HG03457 (cell line): ENCODE data around the gene RYR2.
"Not testable (repeated sequence)": the region's sequence is repeated elsewhere in the genome, so short reads cannot be mapped to it uniquely, and the experiment has no call there.

Experiments
- ATAC-seq: cut with Tn5 transposase; IDR thresholded peaks from one replicate; pipeline ENCODE4 v1.9.1; 2021; ENCODE audit warnings: moderate number of reproducible peaks; ENCODE audit not compliant: unreplicated experiment

The RYR2 gene

DNA sequence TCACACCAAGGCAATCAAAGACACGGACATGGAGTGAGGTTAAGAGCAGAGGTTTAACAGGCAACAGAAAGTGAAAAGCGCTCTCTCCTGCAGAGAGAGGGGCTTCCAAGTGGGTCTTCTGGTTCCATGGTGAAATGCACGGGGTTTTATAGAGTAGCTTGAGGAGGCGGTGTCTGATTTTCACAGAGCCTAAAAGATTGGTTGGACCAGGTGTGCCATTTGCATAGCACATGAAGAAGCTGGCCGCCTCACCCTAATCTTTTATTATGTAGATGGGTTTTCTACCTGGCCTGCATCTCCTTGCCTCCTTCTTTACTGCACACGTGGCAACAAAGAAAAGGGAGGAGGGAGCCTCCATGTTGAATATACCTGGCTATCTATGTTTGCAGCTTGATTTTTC is 197.3 kb downstream of the RYR2 start:
- ATAC-seq, result no peak

DNA sequence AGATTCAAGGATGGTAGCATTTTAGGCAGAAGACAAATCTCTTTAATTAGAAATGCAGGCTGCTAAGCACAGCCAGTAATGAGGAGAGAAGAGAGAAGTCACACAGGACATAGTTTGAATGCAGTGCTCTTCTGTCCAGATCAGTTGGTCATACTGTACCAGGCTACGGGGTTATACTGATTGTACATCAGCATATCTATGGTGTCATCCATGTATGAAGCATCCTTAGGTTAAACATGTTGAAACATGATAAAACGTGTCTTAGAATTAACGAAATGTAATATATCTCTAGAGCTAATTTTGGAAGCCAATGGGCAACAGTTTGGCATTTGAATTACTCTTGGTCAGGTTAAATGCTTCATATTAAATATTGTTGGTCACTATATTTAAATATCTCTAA is 199.1 kb downstream of the RYR2 start:
- no peak for ATAC-seq

DNA sequence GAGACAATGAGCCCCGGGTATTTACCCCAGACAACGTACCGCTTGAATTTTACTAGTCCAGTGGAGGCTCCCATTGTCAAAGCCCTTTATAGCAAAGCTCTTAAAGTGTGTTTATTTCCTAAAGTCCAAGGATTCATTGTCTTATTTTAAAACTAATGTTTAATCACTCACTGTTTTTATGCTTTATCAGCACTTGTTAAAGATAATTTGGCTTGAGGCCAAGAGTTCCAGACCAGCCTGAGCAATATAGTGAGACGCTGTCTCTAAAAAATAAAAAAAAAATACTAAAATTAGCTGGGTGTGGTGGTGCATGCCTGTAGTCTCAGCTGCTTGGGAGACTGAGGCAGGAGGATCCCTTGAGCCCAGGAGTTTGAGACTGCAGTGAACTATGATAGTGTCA is 202.8 kb downstream of the RYR2 start:
- no peak for ATAC-seq

DNA sequence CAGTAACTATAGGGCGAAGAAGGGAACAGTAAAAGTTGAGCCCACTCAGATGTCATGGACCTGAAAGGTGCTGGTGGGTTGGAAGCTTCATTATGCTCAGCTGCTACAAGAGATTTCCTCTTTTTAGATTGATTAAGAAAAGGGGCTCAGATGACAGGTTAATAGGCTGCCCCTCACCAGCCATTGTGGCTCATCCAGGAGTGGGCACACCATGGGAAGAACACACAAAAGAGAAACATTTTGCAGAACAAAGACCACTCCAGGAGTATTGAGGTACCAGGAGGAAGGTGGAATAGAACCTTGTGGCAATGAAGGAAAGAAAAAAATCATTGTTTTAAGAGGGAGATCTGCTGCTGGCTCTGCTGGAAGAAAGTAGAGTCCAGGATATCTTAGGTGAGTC is 205.5 kb downstream of the RYR2 start:
- ATAC-seq, result no peak

DNA sequence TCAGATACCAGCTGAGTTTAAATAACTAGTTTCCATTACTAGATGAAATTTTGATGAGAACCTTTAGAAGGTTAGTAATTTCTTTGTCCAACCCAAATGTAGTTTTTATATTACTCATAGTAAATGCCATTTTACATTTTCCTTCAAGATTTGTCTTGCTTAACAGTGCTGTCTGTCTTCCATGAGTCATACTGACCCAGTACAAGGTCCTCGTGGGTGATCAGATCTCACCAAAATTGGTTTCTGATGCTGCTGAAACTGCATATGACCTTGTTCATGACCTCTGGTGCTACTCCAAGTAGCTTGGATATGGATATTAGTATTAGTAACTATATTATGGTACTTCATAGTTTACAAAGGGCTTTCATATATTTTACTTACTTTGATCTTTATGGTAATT is 207.1 kb downstream of the RYR2 start:
- ATAC-seq, result no peak

DNA sequence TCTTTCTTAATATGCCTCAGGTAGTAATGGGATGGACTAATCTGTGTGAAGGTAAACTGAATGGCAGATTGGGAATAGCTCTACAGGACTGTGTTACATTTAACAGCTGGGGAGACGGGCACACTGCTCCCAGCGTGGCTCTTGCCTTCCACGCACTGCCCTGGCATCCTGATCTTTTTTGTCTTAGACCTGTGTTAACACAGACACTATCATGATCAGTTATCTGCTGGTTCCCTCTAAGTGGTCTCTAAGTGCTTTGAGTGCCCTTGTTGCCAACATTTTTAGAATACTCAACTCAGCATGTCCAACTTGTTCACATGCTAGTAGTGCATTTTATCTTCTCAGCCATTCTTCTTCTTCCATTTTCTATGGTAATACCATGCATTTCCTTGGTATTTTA is 208.1 kb downstream of the RYR2 start:
- ATAC-seq, result no peak

DNA sequence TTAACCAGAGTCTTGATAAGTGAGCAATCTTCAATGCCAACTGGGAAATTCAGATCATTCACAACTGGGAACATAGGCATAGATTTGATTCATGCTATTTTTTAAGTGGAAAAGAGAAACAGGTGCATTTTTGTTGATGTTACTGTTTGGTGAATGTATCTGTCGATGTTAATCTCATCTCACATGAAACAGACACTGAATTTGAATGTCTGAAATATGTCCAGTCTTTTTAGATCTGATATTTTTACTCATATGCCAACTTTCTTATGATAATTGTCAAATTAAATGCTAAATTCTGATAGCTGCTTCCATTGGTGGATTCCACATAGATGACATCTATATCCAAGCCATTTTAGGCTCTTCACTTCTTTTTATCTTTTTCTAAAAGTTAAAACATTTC is 213.1 kb downstream of the RYR2 start:
- no peak for ATAC-seq

DNA sequence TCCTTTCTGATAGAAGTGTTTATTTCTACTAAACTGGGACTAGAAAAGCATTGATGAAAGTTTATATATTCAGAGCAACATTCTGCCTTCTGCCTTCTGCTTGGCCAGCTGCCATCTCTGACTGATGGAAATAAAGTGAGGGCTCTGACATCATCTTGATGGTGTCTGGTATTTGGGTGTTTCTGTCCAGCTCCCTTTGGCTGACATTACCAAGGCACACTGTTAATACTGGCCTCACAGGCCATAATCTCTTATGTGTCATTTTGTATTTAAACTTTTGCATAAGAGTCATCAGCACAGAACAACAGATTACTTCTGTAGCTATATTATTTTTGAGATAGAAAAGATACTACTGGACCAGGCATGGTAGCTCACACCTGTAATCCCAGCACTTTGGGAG is 216.9 kb downstream of the RYR2 start:
- ATAC-seq, result no peak

DNA sequence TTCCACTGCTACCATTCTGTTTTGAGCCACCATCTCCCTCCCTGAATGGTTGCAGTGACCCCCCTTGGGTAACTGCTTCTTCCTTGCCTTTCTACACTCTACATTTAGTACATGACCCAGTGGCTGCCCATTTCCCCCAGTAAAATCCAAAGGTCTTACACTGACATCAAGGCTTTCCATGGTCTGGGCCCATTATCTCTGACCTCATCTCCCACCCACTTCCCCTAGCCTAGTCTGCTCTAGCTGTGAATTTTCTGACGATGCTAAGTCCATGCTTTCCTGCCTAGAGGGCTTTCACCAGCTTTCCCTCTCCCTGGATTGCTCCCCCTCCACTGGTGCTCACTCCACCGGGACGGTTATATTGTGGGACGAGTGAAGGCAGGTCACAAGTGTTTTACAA is 219.2 kb downstream of the RYR2 start:
- ATAC-seq, result no peak

DNA sequence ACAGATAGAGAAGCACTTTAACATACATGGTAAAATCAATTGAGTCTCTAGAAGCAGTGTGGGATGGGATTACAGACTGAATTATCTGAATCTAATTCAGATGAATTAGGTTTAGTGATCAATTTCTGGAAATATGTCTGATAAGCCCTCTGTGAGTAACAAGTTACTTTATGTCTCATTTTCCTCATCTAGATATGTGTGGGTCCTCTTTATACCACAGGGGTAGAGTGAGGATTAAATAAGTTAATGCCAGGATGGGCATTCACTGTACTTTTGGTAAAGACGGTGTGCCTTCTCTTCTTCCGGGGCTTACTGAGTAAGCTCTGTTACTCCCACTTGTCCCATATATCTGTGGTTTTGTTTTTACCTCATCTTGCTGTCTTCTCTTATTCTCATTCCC is 225.8 kb downstream of the RYR2 start:
- no peak for ATAC-seq

DNA sequence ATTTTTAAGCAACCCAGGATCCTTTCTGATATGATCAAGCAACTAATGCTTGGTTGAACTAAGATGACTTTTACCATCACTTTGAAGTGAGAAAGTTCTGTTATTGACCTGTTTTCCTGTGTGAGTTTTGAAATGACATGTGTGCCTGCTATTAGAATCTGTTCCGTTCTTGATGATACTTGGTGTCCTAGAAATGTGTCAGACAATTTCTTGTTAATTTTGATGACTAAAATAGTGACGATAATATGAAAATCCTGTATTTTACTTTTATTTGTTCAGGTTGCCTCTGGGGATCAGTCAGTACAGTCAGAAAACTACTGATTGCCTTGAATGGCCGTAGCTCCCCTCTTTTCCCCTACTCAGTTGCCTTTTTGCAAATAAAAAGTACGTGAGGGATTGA is 228.0 kb downstream of the RYR2 start:
- ATAC-seq, result no peak

DNA sequence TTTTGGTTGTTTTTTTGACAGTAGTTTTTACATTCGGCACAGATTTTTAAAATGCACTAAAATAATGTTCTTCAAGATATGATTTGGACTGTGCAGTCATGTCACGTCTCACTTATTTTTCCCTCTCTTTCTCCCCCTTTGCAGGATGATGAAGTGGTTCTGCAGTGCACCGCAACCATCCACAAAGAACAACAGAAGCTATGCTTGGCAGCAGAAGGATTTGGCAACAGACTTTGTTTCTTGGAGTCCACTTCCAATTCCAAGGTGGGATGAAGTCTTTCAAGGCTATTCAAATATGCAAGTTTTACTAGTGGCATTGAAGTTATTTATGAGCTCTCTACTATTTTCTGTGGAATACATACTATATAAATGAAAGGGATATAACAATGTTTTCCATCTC is 228.4 kb downstream of the RYR2 start:
- no peak for ATAC-seq

DNA sequence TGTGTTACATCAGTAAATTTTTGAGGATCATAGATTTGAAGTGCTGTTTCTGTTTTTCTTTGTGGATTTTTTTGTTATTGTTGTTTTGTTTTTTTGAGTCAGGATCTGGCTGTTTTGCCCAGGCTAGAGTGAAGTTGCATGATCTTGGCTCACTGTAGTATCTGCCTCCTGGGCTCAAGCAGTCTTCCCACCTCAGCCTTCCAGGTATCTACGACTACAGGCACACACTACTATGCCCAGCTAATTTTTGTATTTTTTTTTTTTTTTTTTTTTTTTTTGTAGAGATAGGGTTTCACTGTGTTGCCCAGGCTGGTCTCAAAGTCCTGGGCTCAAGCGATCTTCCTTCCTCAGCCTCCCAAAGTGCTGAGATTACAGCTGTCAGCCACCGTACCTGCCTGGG is 236.0 kb downstream of the RYR2 start:
- ATAC-seq, result not testable (repeated sequence)

DNA sequence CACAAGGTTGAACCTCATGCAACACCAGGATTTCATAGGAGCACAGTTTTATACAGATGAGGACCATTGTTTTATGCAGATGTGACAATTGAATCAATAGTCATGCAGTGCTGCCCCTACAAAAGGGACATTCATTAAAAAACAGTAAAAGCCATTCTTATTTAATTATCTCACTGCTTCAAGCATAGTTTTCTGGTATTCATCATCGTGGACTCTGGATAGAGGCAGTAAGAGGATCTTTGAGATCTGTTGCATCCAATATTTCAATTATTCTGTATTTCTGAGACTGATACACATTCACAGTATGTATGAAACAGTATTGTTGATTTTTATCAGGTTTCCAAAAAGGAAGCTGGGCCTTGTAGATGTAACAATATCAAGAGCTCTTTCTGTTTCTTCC is 237.6 kb downstream of the RYR2 start:
- no peak for ATAC-seq

DNA sequence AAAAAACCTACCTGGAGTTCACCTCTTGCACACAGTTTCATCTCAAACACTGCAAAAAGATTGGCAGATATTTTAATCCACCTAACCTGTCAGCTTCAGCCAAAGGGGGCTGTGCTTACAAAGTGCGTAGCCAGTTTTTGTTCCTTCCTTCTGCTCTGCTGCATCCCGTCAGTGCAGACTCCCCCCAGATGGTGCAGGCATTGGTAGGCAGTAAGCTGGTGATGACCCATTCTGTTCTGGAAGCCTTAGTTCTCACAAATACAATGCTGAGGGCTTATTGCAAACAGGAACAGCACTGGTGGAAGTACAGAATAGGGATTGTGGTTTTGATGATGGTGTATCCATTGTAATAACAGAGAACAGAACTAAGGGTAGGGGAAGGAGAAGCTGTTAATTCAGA is 239.5 kb downstream of the RYR2 start:
- no peak for ATAC-seq

DNA sequence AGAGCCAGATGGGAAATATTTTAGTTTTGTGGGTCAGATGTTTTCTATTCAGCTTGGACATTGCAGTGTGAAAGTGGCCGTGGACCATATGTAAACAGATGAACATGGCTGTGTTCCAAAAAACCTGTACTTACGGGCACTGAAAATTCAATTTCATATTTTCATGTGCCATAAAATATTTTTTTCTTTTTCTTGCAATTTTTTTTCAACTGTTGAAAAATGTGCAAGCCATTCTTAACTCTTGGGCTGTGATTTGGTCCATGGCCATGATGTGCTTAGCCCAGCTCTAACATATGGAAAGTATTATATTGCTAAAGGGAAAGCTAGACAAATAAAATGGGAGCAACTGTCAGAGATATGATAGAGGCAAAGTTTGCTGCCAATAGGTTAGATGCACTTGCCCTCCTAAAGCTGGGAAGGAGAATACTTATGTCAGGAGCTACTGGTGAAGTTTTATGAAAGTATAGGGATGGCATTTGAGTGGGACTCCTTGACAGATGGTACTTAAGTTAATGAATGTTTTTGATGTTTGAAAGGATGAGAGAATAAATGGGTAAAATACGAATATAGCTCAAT is 240.3 kb downstream of the RYR2 start:
- no peak for ATAC-seq

DNA sequence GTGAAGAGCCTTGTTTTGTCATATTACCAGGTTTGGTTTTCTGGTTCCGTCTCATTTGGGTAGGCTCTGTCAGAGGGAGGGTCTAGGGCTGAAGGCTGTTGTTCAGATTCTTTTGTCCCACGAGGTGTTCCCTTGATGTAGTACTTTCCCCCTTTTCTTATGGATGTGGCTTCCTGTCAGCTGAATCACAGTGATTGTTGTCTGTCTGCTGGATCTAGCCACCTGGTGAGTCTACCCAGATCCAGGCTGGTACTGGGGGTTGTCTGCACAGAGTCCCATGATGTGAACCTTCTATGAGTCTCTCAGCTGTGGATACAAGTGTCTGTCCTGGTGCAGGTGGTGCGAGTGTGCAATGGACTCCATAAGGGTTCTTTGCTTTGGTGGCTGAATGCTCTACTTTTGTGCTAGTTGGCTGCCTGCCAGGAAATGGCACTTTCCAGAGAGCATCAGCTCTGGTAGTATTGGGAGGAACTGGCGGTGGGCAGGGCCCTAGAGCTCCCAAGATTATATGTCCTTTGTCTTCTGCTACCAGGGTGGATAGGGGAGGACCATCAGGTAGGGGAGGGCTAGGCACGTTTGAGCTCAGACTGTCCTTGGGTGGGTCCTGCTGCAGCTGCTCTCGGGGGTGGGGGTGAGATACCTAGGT is 246.0 kb downstream of the RYR2 start:
- ATAC-seq, result no peak

DNA sequence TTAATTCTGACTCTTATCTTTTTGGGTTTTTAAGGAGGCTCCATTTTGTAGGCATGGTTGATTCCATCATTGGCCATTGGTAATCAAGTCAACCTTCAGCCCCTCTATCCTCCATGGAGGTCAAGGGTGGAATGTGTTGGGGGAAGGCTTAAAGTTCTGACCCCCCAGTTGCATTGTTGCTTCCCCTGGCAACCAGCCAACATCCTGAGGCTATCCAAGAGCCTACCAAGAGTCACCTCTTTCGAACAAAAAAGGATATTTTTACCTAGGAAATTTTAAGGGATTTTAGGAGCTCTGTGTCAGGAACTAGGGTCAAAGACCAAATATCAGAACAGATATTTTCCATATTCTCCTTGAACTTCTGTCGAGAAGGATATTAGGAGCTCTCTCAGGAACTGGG is 251.8 kb downstream of the RYR2 start:
- ATAC-seq, result no peak

DNA sequence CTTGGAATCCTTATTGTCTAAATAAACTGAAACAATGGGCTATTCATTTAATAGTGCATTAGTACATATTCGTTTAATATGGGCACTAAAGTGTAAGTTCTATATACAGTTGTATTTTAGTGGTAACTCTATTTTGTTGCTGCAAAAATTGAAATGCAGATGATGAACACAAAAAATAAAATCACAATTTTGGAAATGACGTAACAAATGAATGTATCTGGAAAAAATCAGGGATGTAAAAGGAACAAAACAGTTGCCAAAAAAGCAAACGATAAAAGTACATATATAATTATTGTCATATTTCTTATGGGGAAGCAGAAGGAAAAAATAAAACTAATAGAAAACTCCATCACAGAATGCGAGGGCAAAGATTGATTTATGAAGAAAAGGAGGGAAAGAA is 254.9 kb downstream of the RYR2 start:
- no peak for ATAC-seq

DNA sequence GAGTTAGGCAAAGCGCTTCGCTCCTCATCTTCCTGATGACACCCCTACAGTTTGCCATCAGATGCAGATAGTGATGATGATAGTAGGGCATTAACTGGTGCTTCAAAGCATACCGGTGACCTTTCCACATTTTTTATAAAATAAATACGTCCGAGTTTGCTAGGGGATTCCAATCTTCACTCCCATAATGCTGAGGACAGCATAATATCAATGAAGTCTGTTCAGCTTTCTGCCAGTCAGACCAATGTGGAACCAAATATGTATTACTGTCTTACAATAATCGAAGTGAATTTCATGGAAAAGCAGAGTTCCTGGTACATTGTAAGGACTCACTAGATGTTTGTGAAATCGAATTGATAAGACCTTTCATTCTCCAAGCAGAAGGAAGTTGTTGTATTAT is 258.7 kb downstream of the RYR2 start:
- ATAC-seq, result no peak

DNA sequence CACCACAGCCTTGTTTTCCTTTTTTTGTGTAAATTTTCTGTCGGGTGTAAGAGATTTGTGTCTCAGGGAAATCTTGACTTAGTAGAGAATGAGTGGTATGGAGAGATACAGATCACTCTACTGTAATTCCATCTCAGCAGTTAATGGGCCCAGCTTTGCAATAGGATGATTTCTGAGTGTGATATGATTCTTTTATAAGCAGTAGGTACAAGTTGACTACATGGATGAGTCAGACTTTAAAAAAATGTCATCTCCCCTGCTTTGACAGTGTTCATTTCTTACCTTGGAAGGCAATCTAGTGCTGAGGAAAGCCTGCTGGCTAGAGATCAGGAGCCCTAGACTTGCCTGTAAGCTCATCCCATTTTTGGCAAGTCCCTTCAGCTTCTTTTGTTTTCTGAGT is 261.9 kb downstream of the RYR2 start:
- no peak for ATAC-seq

DNA sequence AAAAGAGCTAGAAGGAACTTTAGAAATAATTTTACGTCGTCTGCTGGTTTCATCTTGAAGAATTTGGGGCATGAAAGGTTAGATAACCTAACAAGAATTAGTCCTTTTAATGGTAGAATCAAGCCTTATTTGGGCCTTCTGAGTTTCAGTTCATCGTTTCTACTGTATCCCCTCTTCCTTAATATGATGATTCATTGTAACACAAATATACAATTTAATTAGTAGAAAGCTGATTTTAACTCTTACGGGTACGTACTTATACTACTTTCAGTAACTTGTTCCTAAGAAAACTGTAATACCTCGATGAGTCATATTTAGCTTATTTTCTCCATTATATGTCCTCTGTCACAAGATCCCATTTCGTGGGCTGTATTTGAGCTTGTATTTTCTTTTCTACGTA is 264.7 kb downstream of the RYR2 start:
- ATAC-seq, result no peak

DNA sequence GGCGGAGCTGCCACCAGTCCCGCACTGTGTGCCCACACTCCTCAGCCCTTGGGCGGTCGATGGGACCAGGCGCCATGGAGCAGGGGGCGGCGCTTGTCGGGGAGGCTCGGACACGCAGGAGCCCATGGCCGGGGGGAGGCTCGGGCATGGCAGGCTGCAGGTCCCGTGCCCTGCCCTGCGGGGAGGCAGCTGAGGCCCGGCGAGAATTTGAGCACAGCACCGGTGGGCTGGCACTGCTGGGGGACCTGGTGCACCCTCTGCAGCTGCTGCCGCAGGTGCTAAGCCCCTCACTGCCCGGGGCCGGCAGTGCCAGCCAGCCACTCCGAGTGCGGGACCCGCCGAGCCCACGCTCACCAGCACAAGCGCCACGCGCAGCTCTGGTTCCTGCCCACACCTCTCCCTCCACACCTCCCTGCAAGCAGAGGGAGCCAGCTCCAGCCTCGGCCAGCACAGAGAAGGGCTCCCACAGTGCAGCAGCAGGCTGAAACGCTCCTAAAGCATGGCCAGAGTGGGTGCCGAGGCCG is 267.7 kb downstream of the RYR2 start:
- no peak for ATAC-seq
